OCI-LY3 (cell line): ENCODE results near the gene KLHL18.

Source experiments
- CTCF ChIP-seq: fragments of 200-600, 300-600 bp; sonication (generic); IDR thresholded peaks from 2 replicates; pipeline ENCODE4 v1.5.1; 2014; ENCODE audit warnings: antibody characterized with exemption, low read length, low read depth
- EZH2phosphoT487 ChIP-seq: fragments of 200-600 bp; shearing (Covaris generic); IDR thresholded peaks from 2 replicates; pipeline ENCODE4 v1.6.1; 2018; ENCODE audit warnings: antibody characterized with exemption, mixed run types, low read depth

DNA sequence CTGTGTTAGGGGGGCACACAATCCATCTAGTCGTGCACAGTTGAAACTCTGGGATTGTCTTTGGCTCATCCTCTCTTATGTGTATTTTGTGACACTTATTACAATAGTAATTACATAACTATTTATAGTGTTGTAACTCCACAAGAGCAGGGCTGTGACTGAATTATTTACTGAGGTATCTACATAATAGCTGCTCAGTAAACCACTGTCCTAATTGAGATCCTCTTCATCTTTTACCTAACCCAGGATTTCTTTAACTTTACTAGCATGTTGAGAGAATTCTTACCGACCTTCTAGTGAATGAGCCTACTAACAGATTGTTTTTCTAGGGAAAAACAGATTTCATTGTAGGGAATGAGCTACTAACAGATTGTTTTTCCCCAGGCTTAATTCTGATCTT is 11.1 kb downstream of the KLHL18 start:
- no peak for TF ChIP-seq CTCF
- TF ChIP-seq EZH2phosphoT487: no peak
